Sigmoid colon (tissue), 4 donors: Measurements from ENCODE around the gene AIG1.

Experiments
- POLR2A ChIP-seq, 2 donors: fragments of 450-650 bp; IDR thresholded peaks; one replicate each; pipeline ENCODE4 v1.6.1; 2016; ENCODE audit warnings: antibody characterized with exemption in 2 of 2, mild to moderate bottlenecking in 2 of 2, moderate library complexity in 2 of 2
- POLR2AphosphoS5 ChIP-seq, 4 donors: sonication (generic); formaldehyde crosslinking; IDR thresholded peaks; one replicate each; pipeline ENCODE4 v1.6.1; 2017; ENCODE audit warnings: antibody characterized with exemption in 4 of 4
- TF ChIP-seq, protein P1 (sequence below), 4 experiments: fragments of 450-650 bp in 3 of 4; fragments of 200-600 bp in 1 of 4; IDR thresholded peaks; one replicate each; pipeline ENCODE4 v1.5.1; 2016 to 2019; ENCODE audit warnings: antibody characterized with exemption in 4 of 4, mild to moderate bottlenecking in 3 of 4, moderate library complexity in 2 of 4

DNA sequence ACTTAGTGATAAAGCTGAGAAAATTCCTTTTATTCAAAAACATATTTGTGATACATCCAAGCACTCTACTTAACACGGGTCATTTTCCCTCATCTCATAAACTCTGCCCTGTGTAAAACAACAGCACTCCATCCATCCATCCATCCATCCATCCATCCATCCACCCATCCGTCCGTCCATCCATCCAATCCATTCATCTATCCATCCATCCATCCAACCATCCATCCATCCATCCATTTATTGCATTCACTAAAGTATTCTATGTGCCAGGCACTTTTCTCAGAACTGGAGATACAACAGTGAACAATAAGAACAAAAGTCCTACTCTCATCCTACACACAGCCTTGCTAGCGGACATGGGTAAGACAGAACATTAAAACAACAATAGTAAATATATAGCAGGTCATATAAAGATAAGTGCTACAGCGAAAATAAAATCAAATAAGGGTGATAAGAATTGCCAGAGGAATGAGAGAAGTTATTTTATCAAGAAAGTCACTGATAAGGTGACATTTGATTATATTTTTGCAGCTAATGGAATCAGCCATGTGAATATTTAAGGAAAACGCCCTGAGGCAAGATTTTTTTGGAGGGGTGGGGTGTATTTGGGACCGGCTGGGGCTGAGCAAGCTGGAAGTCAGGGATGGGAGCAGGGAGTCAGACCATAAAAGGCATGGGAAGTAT lies 311.7 kb downstream of the AIG1 start:
- TF ChIP-seq POLR2A (IDR thresholded peaks at IDR 0.05) (no peak), POLR2AphosphoS5 (IDR thresholded peaks at IDR 0.05) (no peak)
- TF ChIP-seq, protein P1, sequence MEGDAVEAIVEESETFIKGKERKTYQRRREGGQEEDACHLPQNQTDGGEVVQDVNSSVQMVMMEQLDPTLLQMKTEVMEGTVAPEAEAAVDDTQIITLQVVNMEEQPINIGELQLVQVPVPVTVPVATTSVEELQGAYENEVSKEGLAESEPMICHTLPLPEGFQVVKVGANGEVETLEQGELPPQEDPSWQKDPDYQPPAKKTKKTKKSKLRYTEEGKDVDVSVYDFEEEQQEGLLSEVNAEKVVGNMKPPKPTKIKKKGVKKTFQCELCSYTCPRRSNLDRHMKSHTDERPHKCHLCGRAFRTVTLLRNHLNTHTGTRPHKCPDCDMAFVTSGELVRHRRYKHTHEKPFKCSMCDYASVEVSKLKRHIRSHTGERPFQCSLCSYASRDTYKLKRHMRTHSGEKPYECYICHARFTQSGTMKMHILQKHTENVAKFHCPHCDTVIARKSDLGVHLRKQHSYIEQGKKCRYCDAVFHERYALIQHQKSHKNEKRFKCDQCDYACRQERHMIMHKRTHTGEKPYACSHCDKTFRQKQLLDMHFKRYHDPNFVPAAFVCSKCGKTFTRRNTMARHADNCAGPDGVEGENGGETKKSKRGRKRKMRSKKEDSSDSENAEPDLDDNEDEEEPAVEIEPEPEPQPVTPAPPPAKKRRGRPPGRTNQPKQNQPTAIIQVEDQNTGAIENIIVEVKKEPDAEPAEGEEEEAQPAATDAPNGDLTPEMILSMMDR (IDR thresholded peaks at IDR 0.05): no peak
